Hepatocyte (in vitro differentiated cells): ENCODE results near the gene ADCYAP1. TPM values are rescaled to one million over a fixed set of nuclear protein-coding genes. Genes with fewer than 3 reads are reported as not detected.

Experiments used
- DNase-seq: peaks from one replicate; pipeline ENCODE4 v3.0.0-alpha.2; 2016; ENCODE audit warnings: low spot score
- H2AFZ ChIP-seq: fragments of 200-600 bp; sonication (generic); 2 replicates; pipeline ENCODE4 v1.6.0; 2016; ENCODE audit warnings: antibody characterized with exemption, mild to moderate bottlenecking
- H3K27ac ChIP-seq: fragments of 200-600 bp; sonication (generic); 2 replicates; pipeline ENCODE4 v1.5.1; 2016; ENCODE audit warnings: mild to moderate bottlenecking
- H3K27me3 ChIP-seq: fragments of 200-600 bp; sonication (generic); 2 replicates; pipeline ENCODE4 v1.6.1; 2016
- H3K36me3 ChIP-seq: fragments of 200-600 bp; sonication (generic); replicated peaks from 2 replicates; pipeline ENCODE4 v1.5.1; 2016; ENCODE audit warnings: low read depth; ENCODE audit not compliant: insufficient read depth
- H3K4me1 ChIP-seq: fragments of 200-600 bp; sonication (generic); 2 replicates; pipeline ENCODE4 v1.5.1; 2016; ENCODE audit warnings: mild to moderate bottlenecking, moderate library complexity; ENCODE audit not compliant: insufficient read depth
- H3K4me2 ChIP-seq: fragments of 200-600 bp; sonication (generic); 2 replicates; pipeline ENCODE4 v1.6.0; 2016
- H3K4me3 ChIP-seq: fragments of 200-600 bp; sonication (generic); 2 replicates; pipeline ENCODE4 v1.5.1; 2016; ENCODE audit warnings: mild to moderate bottlenecking
- H3K79me2 ChIP-seq: fragments of 200-600 bp; sonication (generic); 2 replicates; pipeline ENCODE4 v1.6.0; 2017; ENCODE audit warnings: mild to moderate bottlenecking
- H3K9me2 ChIP-seq: fragments of 200-600 bp; sonication (generic); replicated peaks from 2 replicates; pipeline ENCODE4 v1.6.0; 2017; ENCODE audit warnings: mild to moderate bottlenecking; ENCODE audit not compliant: insufficient read depth
- H3K9me3 ChIP-seq: fragments of 200-600 bp; sonication (generic); 2 replicates; pipeline ENCODE4 v1.5.1; 2016; ENCODE audit warnings: low read depth, mild to moderate bottlenecking
- H4K20me1 ChIP-seq: fragments of 200-600 bp; sonication (generic); 2 replicates; pipeline ENCODE4 v1.6.0; 2016; ENCODE audit warnings: mild to moderate bottlenecking; ENCODE audit not compliant: insufficient read depth, poor library complexity, severe bottlenecking
- CTCF ChIP-seq: fragments of 200-600 bp; sonication (generic); IDR thresholded peaks from 2 replicates; pipeline ENCODE4 v1.5.1; 2016; ENCODE audit warnings: antibody characterized with exemption, mild to moderate bottlenecking; ENCODE audit not compliant: poor library complexity
- EZH2 ChIP-seq: fragments of 200-600 bp; sonication (generic); IDR thresholded peaks from 2 replicates; pipeline ENCODE4 v1.6.1; 2016; ENCODE audit warnings: antibody characterized with exemption, mild to moderate bottlenecking, borderline replicate concordance
- EZH2phosphoT487 ChIP-seq: fragments of 200-600 bp; sonication (generic); IDR thresholded peaks from one replicate; pipeline ENCODE4 v1.6.1; 2018; ENCODE audit warnings: antibody characterized with exemption, mild to moderate bottlenecking, low read depth, moderate library complexity; ENCODE audit not compliant: unreplicated experiment, severe bottlenecking
- WGBS: methylation state at CpG from one replicate; pipeline ENCODE4 v1.1.6; 2016; ENCODE audit warnings: low lambda C conversion rate; ENCODE audit errors: missing lambda C conversion rate; 5-methylcytosine and 5-hydroxymethylcytosine counted together
- polyA plus RNA-seq: library from polyadenylated mRNA; unstranded; fragments of >200 nt; fragmentation: Nextera tagmentation; extraction: Ambion mirVana; gene quantifications from 2 replicates; pipeline ENCODE4 v1.2.1, GENCODE V29; 2016
- total RNA-seq: library from RNA; depleted of rRNA; stranded (reverse); fragments of >200 nt; gene quantifications from 2 replicates; pipeline ENCODE4 v1.2.3, GENCODE V29; 2014

ADCYAP1 gene
- total and polyA plus RNA-seq, 2 experiments from 2014 or later = 0.31 to 0.40 TPM

DNA sequence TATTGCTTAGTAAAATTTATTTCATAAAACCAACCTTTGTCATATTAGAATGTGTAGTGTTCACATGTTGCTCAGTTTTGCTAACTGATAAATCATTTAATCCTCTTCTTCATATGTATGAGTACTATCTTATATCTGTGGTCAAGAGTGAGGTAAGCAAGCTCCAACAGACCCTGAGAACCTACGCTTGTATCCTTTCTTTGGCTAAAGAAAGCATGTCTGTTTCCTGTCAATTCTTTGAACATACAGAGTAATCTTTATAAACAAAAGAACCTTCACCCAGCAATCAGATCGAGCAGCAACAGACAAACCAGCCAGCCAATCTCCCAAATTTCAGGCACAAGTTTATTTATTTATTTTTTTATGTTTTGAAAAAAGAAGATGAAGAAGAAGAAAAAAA lies 6.4 kb downstream of the ADCYAP1 start:
- Histone ChIP-seq H3K27me3 (peaks cover 84% of the 10 kb centered on the region), H3K4me1 (peaks cover 30% of the 10 kb centered on the region), H2AFZ (no peak overlapping the region), H3K27ac (no peak overlapping the region), H3K4me3 (no peak overlapping the region), H3K4me2 (no peak overlapping the region), H3K79me2 (no peaks in the 10 kb centered on the region), H3K9me2 (no peaks in the 10 kb centered on the region), H3K9me3 (no peaks in the 10 kb centered on the region), H3K36me3 (no peaks in the 10 kb centered on the region), H4K20me1 (no peaks in the 10 kb centered on the region)
- 23% methylated on average over 2 of the region's 2 CpGs for WGBS
- no peak for TF ChIP-seq CTCF
- no peak for TF ChIP-seq EZH2
- TF ChIP-seq EZH2phosphoT487 = no peak
- DNase-seq = no peak

DNA sequence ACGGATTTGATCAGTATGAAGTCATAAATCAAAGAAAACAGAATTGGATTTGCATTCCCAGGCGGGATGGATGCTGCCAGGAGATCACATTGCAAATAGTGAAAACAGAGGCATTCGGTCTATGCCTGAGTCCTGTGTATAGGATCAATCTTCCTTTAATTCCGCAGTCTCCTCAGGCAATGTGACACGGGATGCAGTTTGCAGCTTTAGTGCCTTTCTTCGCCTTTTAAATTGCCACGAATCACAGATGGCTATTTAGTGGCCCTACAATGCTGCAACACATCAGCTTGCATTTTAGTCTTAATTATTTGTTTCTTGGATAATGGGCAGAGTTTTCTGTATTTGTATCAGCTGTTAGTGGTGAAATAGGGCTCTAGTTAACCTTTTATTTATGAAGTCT lies 6.8 kb downstream of the ADCYAP1 start:
- DNase-seq = no peak
- TF ChIP-seq EZH2 = no peak
- no peak for TF ChIP-seq CTCF
- no peak for TF ChIP-seq EZH2phosphoT487
- Histone ChIP-seq H3K9me2 (no peaks in the 10 kb centered on the region), H3K4me1 (peaks cover 30% of the 10 kb centered on the region), H3K27ac (no peak overlapping the region), H3K27me3 (peaks cover 84% of the 10 kb centered on the region), H3K4me3 (no peak overlapping the region), H3K79me2 (no peaks in the 10 kb centered on the region), H4K20me1 (no peaks in the 10 kb centered on the region), H3K36me3 (no peaks in the 10 kb centered on the region), H3K4me2 (no peak overlapping the region), H3K9me3 (no peaks in the 10 kb centered on the region), H2AFZ (no peak overlapping the region)
- WGBS = 30% methylated on average over 7 of the region's 7 CpGs

- no peaks in the 10 kb centered on the region for H3K9me3 ChIP-seq
- no peaks in the 10 kb centered on the region for H4K20me1 ChIP-seq
- no peaks in the 10 kb centered on the region for H3K4me1 ChIP-seq
- no peak overlapping the region for H3K27ac ChIP-seq
- H3K4me3 ChIP-seq = no peak overlapping the region
- WGBS = 81% methylated on average over 1 of the region's 1 CpG
- H3K36me3 ChIP-seq = no peaks in the 10 kb centered on the region
- no peaks in the 10 kb centered on the region for H3K79me2 ChIP-seq
- TF ChIP-seq EZH2phosphoT487 (no peak), CTCF (no peak), EZH2 (no peak)
- DNase-seq = no peak
- no peaks in the 10 kb centered on the region for H3K9me2 ChIP-seq
- H2AFZ ChIP-seq = no peak overlapping the region
- H3K4me2 ChIP-seq = no peak overlapping the region
- peaks cover 48% of the 10 kb centered on the region for H3K27me3 ChIP-seq
Observed at GRCh38 chr18:916562-916961, 11.9 kb downstream of the ADCYAP1 start.

DNA sequence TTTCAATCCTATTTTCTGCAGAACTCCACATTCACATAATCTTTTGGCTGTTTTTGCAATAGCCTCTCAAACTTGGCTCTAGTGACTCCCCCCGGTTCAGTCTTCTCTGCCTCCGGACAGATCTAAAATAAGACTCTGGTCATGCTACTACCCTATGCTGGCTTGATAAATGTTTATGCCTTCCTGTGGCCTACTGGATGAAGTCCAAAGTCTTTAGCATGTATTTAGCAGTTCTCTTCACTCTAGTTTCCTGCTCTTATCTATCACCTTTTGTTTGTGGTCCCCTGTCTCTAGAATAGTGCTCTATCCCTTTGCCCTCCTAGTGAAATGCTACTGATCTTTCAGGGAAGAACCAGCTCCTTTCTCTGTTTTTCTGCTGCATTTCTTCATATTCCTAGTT lies 14.4 kb downstream of the ADCYAP1 start:
- Histone ChIP-seq H3K9me3 (no peaks in the 10 kb centered on the region), H3K79me2 (no peaks in the 10 kb centered on the region), H4K20me1 (no peaks in the 10 kb centered on the region), H3K4me1 (peaks cover 5% of the 10 kb centered on the region), H3K4me2 (no peak overlapping the region), H3K27ac (no peak overlapping the region), H3K4me3 (no peak overlapping the region), H3K9me2 (no peaks in the 10 kb centered on the region), H2AFZ (no peak overlapping the region), H3K27me3 (peaks cover 23% of the 10 kb centered on the region), H3K36me3 (no peaks in the 10 kb centered on the region)
- DNase-seq = no peak
- no peak for TF ChIP-seq EZH2phosphoT487
- no peak for TF ChIP-seq CTCF
- TF ChIP-seq EZH2 = no peak
- 95% methylated on average over 2 of the region's 2 CpGs for WGBS
